ENCODE measurements around the gene TFRC.
"Not testable (repeated sequence)": the region's sequence is repeated elsewhere in the genome, so short reads cannot be mapped to it uniquely, and the experiment has no call there.

TFRC gene

GRCh38 chr3:196097373-196098154, 15.7 kb upstream of the TFRC start:
- DNase-seq (ENCODE audit: extremely low read depth, low read depth), result no peak
- no peak for TF ChIP-seq CTCF (IDR thresholded peaks at IDR 0.05; ENCODE audit: low read depth, low read length)

DNA sequence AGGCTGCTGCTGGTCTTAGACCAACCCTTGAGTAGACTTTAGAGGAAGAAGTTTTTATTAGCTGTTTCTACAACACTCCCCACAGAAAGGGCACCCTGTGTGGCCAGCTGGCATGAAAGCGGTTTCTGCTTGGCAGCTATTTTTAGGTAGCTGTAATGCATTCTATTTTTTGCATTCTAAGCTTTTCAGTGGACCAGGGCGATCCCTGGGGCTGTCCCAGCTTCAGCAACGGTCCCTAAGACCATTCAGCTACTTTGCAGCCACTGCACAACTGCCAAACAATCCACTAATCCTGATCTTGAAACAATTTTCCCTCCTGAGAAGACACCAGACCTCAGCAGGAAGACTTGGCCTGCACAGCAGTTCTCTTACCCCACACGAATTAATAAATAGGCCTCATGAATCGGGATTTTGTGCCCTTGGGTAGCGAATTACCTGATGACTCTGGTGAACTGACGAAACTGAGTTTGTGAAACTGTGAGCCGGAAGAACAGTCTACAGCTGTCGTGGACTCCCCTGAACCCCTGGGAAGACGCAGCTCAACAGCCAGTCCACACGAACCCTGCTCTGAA, 14.6 kb upstream of the TFRC start:
- no peak for TF ChIP-seq CTCF (IDR thresholded peaks at IDR 0.05; ENCODE audit: low read depth, low read length)
- DNase-seq (ENCODE audit: extremely low read depth, low read depth), result no peak

DNA sequence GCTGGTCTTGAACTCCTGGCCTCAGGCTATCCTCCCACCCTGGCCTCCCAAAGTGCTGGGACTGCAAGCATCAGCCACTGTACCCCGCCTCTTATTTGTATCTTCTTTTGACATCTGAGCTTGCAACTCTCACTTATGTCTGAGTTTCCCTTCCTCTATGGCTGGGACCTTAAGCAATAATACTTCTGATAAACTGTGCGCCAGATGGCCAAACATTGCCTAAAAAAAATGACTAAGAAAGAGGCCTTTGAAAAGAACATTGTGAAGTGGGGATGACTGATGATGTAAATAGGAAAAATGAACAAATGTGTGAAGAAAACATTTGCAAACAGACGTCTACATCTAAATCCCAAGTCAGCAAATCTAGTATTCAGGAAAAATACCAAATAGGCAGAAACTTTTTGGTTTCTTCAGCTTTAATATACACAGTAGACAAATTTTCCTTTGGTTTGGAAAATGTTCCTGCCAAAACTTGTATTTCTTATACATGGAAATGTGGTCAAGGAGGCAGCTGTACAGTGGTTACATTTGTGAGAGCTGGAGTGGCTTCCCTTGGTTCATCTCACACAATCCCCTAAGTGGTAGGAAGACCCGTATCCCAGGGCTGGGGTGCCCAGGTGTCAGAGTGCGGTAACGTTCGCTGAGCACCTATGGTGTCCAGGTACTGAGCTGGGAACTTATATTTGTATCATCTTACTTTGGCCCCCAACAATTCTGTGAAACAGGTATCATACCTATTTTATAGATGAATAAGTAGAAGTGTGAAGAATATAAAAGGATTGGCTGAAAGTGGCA, 11.6 kb upstream of the TFRC start:
- TF ChIP-seq CTCF (IDR thresholded peaks at IDR 0.05; ENCODE audit: low read depth, low read length), result no peak
- no peak for DNase-seq (ENCODE audit: extremely low read depth, low read depth)

DNA sequence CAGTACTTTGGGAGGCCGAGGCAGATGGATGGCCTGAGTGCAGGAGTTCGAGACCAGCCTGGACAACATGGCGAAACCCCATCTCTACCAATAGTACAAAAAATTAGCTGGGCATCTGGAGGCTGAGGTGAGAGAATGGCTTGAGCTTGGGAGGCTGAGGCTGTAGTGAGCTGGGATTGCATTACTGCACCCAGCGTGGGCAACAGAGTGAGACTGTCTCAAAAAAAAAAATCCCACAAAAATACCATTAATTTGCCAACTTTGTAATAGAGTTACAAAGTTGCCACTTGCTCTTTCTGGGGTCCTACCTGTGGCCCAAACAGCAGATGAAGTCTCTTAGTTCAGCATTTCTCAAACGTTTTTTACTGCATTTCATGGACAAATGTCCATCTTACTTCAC, 6.0 kb upstream of the TFRC start:
- TF ChIP-seq CTCF (IDR thresholded peaks at IDR 0.05; ENCODE audit: low read depth, low read length), result no peak

DNA sequence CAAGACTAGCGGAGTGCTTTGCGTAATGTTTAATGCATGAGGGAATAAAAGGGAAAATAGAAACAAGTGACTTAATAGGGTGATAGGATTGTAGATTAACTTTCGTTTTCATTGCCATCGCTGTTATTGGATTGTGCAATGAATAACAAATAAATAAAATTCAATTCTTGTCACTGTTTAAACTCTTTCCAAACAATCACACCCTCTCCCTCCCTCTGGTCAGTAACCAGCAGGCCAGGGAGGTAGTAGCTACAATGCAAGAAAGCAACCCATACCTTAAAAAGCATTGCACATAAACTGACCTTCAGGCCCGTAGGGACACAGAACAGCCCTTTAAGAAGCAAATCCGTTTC, 705 bp upstream of the TFRC start:
- DNase-seq (ENCODE audit: extremely low read depth, low read depth), result no peak
- TF ChIP-seq CTCF (IDR thresholded peaks at IDR 0.05; ENCODE audit: low read depth, low read length), result no peak

More for the DNA sequence above, 6.0 kb upstream of the TFRC start:
- DNase-seq (ENCODE audit: extremely low read depth, low read depth), result no peak

DNA sequence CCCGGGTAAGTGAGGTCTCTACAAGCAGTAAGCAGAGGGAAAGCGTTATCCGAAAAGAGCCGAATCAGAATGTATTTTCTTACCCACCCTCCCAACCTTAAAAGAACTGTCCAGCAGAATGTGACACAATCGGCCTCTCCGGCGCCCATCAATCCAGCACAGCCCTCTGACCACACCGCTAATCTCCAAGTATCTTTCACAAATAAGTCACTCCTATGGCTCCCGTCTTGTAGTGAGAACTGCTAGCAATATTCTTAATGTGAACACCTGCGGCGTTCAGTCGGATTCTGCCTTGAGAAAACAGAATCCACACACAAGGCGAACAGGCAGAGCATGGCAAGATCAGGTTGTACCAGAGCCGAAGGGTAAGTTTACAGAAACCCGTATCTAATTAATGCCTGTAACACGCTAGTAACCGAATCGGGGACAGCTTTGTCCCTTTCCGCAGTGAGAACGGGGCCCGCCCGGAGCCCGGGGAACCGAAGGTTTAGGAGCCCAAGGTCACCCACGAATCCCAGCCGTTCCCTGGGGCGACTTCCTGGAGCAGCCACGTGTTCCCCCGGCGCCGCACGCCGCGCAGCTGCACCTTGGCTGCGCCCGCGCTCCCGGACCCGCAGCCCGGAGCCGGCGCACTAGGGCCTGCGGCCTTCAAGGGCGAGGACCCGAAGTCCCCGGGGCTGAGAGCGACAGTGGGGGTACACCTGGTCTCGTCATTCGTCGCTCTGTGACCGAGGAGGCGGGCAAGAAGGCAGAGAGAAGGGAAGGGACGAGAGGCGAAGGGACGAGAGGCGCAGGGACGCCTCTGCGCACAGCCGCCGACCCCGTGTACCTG, 672 bp downstream of the TFRC start:
- TF ChIP-seq CTCF (IDR thresholded peaks at IDR 0.05; ENCODE audit: low read depth, low read length), result no peak
- no peak for DNase-seq (ENCODE audit: extremely low read depth, low read depth)

DNA sequence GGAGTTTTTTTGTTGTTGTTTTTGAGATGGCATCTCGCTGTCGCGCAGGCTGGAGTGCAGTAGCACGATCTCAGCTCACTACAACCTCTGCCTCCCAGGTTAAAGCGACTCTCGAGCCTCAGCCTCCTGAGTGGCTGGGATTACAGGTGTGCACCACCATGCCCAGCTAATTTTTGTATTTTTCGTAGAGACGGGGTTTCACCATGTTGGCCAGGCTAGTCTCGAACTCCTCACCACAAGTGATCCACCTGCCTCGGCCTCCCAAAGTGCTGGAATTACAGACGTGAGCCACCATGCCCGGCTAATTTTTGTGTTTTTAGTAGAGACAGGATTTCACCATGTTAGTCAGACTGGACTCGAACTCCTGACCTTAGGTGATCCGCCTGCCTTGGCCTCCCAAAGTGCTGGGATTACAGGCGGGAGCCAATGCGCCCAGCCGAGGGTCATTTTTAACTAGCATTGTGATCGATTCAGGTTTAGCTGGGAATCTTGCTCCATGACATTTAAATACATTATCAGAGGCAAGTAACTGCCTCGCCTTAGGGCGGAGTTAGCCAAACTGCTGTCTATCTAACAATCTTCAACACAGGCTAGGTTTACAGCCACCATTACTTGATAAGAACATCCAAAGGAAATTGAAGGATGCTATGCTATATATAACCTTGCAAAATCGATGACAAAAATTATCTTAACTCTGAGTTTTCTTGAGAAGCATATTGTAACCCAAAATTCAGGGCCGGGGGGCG, 1.6 kb downstream of the TFRC start:
- DNase-seq (ENCODE audit: extremely low read depth, low read depth), result not testable (repeated sequence)

All from AG09319 (cell line).